K562 (cell line): ENCODE measurements around the gene BLID. TPM values are rescaled to one million over a fixed set of nuclear protein-coding genes. Genes with fewer than 3 reads are reported as not detected.

ENCODE experiments used
- ATAC-seq: fragments of 200-7000 bp; cut with Tn5 transposase; 3 replicates; pipeline ENCODE4 v1.9.1; 2020; ENCODE audit warnings: moderate library complexity
- BruUV-seq: library from RNA; stranded (reverse); fragments of 400-500 nt; replicated peaks from 2 replicates; lab custom pipeline; 2021; lab: Mats Ljungman, UMichigan
- CTCF ChIA-PET: fragments of 300-600 bp; formaldehyde crosslinking; extraction: SDS; loops from one replicate; lab custom pipeline; 2021; ENCODE audit warnings: low intra/inter-chr PET ratio; lab: Yijun Ruan, JAX
- POLR2A ChIA-PET: fragments of 300-600, 350-650 bp; sonication (Branson Sonifier 250); formaldehyde crosslinking; extraction: SDS; loops from one replicate; lab custom pipeline; 2021; ENCODE audit warnings: antibody characterized with exemption, inconsistent platforms; lab: Yijun Ruan, JAX
- DNase-seq, 4 experiments: peaks; one replicate each; pipeline versions ENCODE4 v3.0.0 to v3.0.0-alpha.2; 2011 to 2018; ENCODE audit warnings: low spot score in 3 of 4, mixed read lengths in 3 of 4; ENCODE audit errors: extremely low read depth in 1 of 4
- FAIRE-seq: peaks from 2 replicates; lab custom pipeline; 2011; peaks lifted over from hg19 to GRCh38; lab: Jason Lieb, UNC
- H2AFZ ChIP-seq: 2 replicates; pipeline ENCODE4 v1.6.0; 2011; ENCODE audit warnings: low read depth, low read length, control low read depth, inconsistent platforms
- H3K27ac ChIP-seq: fragments of 200-600 bp; 3 replicates; pipeline ENCODE4 v1.8.0; 2011; ENCODE audit warnings: low read depth, mild to moderate bottlenecking, control low read depth, inconsistent platforms, low read length, moderate library complexity, mixed read lengths; ENCODE audit errors: extremely low read depth
- H3K27me3 ChIP-seq, 2 experiments: fragments of 300-600 bp in 1 of 2; 2 replicates in 1 of 2; 3 replicates in 1 of 2; pipeline versions ENCODE4 v1.6.0 to v1.8.0; 2011; ENCODE audit warnings: inconsistent platforms in 2 of 2, low read length in 2 of 2, mild to moderate bottlenecking in 1 of 2, mixed read lengths in 1 of 2, moderate library complexity in 1 of 2; ENCODE audit not compliant: control insufficient read depth in 2 of 2, insufficient read depth in 2 of 2
- H3K36me3 ChIP-seq: fragments of 300-600 bp; 3 replicates; pipeline ENCODE4 v1.8.0; 2011; ENCODE audit warnings: mild to moderate bottlenecking, low read length, inconsistent platforms; ENCODE audit not compliant: control insufficient read depth, insufficient read depth
- H3K4me1 ChIP-seq, 2 experiments: fragments of 200-600 bp in 1 of 2; replicated peaks in 1 of 2; 2 replicates in 1 of 2; 3 replicates in 1 of 2; pipeline versions ENCODE4 v1.5.1 to v1.8.0; 2011; ENCODE audit warnings: inconsistent platforms in 2 of 2, low read length in 2 of 2, mild to moderate bottlenecking in 1 of 2, mixed read lengths in 1 of 2, moderate library complexity in 1 of 2; ENCODE audit not compliant: control insufficient read depth in 2 of 2, insufficient read depth in 2 of 2
- H3K4me2 ChIP-seq: 2 replicates; pipeline ENCODE4 v1.6.1; 2011; ENCODE audit warnings: low read length, control low read depth, inconsistent platforms, mixed read lengths; ENCODE audit not compliant: insufficient read depth
- H3K4me3 ChIP-seq: fragments of 200-600 bp; sonication (generic), shearing (Covaris generic); 2 replicates; pipeline ENCODE4 v1.5.1; 2016; ENCODE audit warnings: control low read depth, inconsistent platforms
- H3K79me2 ChIP-seq: fragments of 200-600 bp; 3 replicates; pipeline ENCODE4 v1.8.0; 2011; ENCODE audit warnings: low read length, inconsistent platforms; ENCODE audit not compliant: control insufficient read depth, insufficient read depth
- H3K9ac ChIP-seq, 2 experiments: 2 replicates each; pipeline versions ENCODE4 v1.6.0 to v1.6.1; 2011; ENCODE audit warnings: low read depth in 2 of 2, low read length in 2 of 2, control low read depth in 1 of 2, inconsistent platforms in 1 of 2, mild to moderate bottlenecking in 1 of 2, mixed read lengths in 1 of 2; ENCODE audit not compliant: insufficient read depth in 1 of 2
- H3K9me1 ChIP-seq: one replicate; pipeline ENCODE4 v1.6.0; 2011; ENCODE audit warnings: inconsistent platforms, mild to moderate bottlenecking, low read length, moderate library complexity; ENCODE audit not compliant: control insufficient read depth, insufficient read depth
- H3K9me3 ChIP-seq: replicated peaks from 2 replicates; pipeline ENCODE4 v1.5.1; 2011; ENCODE audit warnings: low read depth, low read length, inconsistent platforms; ENCODE audit not compliant: control insufficient read depth, insufficient read depth
- H4K20me1 ChIP-seq: replicated peaks from 2 replicates; pipeline ENCODE4 v1.6.1; 2011; ENCODE audit warnings: low read length, inconsistent platforms, mixed read lengths; ENCODE audit not compliant: control insufficient read depth, insufficient read depth
- GABPB2 ChIP-seq: fragments of 250-450 bp; sonication (Bioruptor Pico); conservative IDR thresholded peaks from 2 replicates; pipeline ENCODE4 v1.5.1; 2021; ENCODE audit warnings: mild to moderate bottlenecking
- MCM5 ChIP-seq: fragments of 450-650 bp; IDR thresholded peaks from 2 replicates; pipeline ENCODE4 v1.6.1; 2016; ENCODE audit warnings: low read depth
- RCOR1 ChIP-seq, 2 experiments: IDR thresholded peaks; 2 replicates each; pipeline ENCODE4 v1.6.1; 2012; ENCODE audit warnings: low read depth in 2 of 2, low read length in 2 of 2, borderline replicate concordance in 1 of 2, improper control_type of control experiment in 1 of 2
- RFX5 ChIP-seq: IDR thresholded peaks from 2 replicates; pipeline ENCODE4 v1.6.1; 2011; ENCODE audit warnings: low read depth, mild to moderate bottlenecking, improper control_type of control experiment, low read length
- TEAD2 ChIP-seq: fragments of 450-650 bp; IDR thresholded peaks from 2 replicates; pipeline ENCODE4 v1.6.1; 2016; ENCODE audit warnings: missing genetic modification characterization, control low read depth, missing compliant biosample characterization
- ZNF778 ChIP-seq: fragments of 450-650 bp; formaldehyde crosslinking; IDR thresholded peaks from 2 replicates; pipeline ENCODE4 v1.4.0; 2020; ENCODE audit warnings: mild to moderate bottlenecking, moderate library complexity
- WGBS: fragments of 100-300 bp; shearing (Covaris generic); methylation state at CpG from one replicate; pipeline ENCODE4 v1.1.6; 2016; ENCODE audit warnings: low coverage, mixed read lengths; ENCODE audit not compliant: insufficient coverage; ENCODE audit errors: missing lambda C conversion rate; 5-methylcytosine and 5-hydroxymethylcytosine counted together
- in situ Hi-C: fragments of 300-500 bp; cut with MboI; formaldehyde crosslinking; loops from 4 replicates; pipeline ENCODE4 v1.15.0; 2018; ENCODE audit warnings: inconsistent platforms, mixed read lengths
- intact Hi-C: fragments of 100-400 bp; cut with micrococcal nuclease; formaldehyde crosslinking; loops from 2 replicates; pipeline ENCODE4 v1.14.2; 2022
- polyA plus RNA-seq, 8 experiments: library from polyadenylated mRNA; depleted of rRNA in 4 of 8; stranded (reverse) in 5 of 8; unstranded in 3 of 8; fragments of >200 nt; fragmentation: Nextera tagmentation in 2 of 8; fragmentation: Illumina TruSeq in 1 of 8; extraction: Ambion mirVana in 2 of 8; extraction: Trizol in 1 of 8; gene quantifications; 2 replicates each; pipeline versions ENCODE4 v1.2.1 to v1.2.3, GENCODE V29; 2011 to 2014; ENCODE audit warnings: inconsistent platforms in 1 of 8, missing spikeins in 1 of 8
- total RNA-seq, 7 experiments: library from RNA; depleted of rRNA in 6 of 7; stranded (reverse); fragments of >200 nt in 6 of 7; fragmentation: Illumina TruSeq in 2 of 7; extraction: Trizol in 2 of 7; gene quantifications; 2 replicates each; pipeline versions ENCODE4 v1.2.1 to v1.2.3, GENCODE V29; 2011 to 2021; ENCODE audit warnings: low replicate concordance in 1 of 7
- TF ChIP-seq, protein P1 (sequence below): IDR thresholded peaks from 2 replicates; pipeline ENCODE4 v1.6.1; 2011; ENCODE audit warnings: borderline replicate concordance, low read depth, mild to moderate bottlenecking, moderate library complexity, low read length; ENCODE audit not compliant: insufficient read depth, poor library complexity, severe bottlenecking
- TF ChIP-seq, protein P2 (sequence below): fragments of 450-650 bp; IDR thresholded peaks from 2 replicates; pipeline ENCODE4 v1.6.1; 2016; ENCODE audit warnings: low read depth
- TF ChIP-seq, protein P3 (sequence below): fragments of 150-350 bp; IDR thresholded peaks from 2 replicates; pipeline ENCODE4 v1.6.1; 2014; ENCODE audit warnings: low read depth, mild to moderate bottlenecking, low read length, borderline replicate concordance

Gene BLID
- total and polyA plus RNA-seq, 9 of the 15 experiments (the other 6 are each of a cell fraction or from before 2014, with no cell fraction given): not detected

DNA sequence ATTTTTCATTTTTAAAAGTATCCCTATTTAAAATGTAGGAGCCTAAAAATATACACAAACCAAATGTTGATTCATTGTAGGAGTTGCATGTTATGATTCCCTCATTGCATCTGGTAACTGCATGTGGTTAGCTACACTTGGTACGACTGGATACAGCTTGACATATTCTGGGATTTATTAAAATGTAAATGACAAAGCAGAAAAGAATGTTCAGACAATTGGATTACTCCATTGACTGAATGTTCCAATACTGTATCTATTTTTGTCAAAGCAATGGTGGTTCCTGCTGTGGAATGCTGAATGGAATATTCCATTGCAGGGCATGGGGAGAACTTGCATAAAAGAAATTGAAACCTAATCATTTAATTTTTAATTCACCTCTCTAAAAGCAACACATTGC is 30.8 kb downstream of the BLID start:
- no peaks in the 10 kb centered on the region for H3K36me3 ChIP-seq
- in situ Hi-C loops: no loop called here
- no peaks in the 10 kb centered on the region for H3K9me3 ChIP-seq
- no peak overlapping the region for H3K4me3 ChIP-seq
- ChIA-PET POLR2A (no interaction called here), CTCF (no interaction called here)
- H3K27me3 ChIP-seq: no peaks in the 10 kb centered on the region
- no peak overlapping the region for H3K27ac ChIP-seq
- intact Hi-C loops: no loop called here
- H3K9me1 ChIP-seq: no peaks in the 10 kb centered on the region
- H4K20me1 ChIP-seq: no peaks in the 10 kb centered on the region
- 0% methylated on average over 1 of the region's 1 CpG for WGBS
- no peak overlapping the region for H3K4me2 ChIP-seq
- H2AFZ ChIP-seq: no peak overlapping the region
- H3K4me1 ChIP-seq: no peaks in the 10 kb centered on the region
- H3K79me2 ChIP-seq: no peaks in the 10 kb centered on the region
- BruUV-seq: no TSS peak
- no peak for DNase-seq
- ATAC-seq: no peak
- FAIRE-seq: no peak
- no peak overlapping the region for H3K9ac ChIP-seq
- TF ChIP-seq GABPB2 (CRISPR knock-in tag) (no peak), RFX5 (no peak), RCOR1 (IDR thresholded peaks at IDR 0.05; ENCODE audit: borderline replicate concordance in 1 of 2, low read depth in 2 of 2, low read length in 2 of 2) (no peak), TEAD2 (no peak), ZNF778 (CRISPR knock-in tag) (no peak), MCM5 (no peak)
- TF ChIP-seq, protein P1, sequence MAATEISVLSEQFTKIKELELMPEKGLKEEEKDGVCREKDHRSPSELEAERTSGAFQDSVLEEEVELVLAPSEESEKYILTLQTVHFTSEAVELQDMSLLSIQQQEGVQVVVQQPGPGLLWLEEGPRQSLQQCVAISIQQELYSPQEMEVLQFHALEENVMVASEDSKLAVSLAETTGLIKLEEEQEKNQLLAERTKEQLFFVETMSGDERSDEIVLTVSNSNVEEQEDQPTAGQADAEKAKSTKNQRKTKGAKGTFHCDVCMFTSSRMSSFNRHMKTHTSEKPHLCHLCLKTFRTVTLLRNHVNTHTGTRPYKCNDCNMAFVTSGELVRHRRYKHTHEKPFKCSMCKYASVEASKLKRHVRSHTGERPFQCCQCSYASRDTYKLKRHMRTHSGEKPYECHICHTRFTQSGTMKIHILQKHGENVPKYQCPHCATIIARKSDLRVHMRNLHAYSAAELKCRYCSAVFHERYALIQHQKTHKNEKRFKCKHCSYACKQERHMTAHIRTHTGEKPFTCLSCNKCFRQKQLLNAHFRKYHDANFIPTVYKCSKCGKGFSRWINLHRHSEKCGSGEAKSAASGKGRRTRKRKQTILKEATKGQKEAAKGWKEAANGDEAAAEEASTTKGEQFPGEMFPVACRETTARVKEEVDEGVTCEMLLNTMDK: no peak
- TF ChIP-seq, protein P2, sequence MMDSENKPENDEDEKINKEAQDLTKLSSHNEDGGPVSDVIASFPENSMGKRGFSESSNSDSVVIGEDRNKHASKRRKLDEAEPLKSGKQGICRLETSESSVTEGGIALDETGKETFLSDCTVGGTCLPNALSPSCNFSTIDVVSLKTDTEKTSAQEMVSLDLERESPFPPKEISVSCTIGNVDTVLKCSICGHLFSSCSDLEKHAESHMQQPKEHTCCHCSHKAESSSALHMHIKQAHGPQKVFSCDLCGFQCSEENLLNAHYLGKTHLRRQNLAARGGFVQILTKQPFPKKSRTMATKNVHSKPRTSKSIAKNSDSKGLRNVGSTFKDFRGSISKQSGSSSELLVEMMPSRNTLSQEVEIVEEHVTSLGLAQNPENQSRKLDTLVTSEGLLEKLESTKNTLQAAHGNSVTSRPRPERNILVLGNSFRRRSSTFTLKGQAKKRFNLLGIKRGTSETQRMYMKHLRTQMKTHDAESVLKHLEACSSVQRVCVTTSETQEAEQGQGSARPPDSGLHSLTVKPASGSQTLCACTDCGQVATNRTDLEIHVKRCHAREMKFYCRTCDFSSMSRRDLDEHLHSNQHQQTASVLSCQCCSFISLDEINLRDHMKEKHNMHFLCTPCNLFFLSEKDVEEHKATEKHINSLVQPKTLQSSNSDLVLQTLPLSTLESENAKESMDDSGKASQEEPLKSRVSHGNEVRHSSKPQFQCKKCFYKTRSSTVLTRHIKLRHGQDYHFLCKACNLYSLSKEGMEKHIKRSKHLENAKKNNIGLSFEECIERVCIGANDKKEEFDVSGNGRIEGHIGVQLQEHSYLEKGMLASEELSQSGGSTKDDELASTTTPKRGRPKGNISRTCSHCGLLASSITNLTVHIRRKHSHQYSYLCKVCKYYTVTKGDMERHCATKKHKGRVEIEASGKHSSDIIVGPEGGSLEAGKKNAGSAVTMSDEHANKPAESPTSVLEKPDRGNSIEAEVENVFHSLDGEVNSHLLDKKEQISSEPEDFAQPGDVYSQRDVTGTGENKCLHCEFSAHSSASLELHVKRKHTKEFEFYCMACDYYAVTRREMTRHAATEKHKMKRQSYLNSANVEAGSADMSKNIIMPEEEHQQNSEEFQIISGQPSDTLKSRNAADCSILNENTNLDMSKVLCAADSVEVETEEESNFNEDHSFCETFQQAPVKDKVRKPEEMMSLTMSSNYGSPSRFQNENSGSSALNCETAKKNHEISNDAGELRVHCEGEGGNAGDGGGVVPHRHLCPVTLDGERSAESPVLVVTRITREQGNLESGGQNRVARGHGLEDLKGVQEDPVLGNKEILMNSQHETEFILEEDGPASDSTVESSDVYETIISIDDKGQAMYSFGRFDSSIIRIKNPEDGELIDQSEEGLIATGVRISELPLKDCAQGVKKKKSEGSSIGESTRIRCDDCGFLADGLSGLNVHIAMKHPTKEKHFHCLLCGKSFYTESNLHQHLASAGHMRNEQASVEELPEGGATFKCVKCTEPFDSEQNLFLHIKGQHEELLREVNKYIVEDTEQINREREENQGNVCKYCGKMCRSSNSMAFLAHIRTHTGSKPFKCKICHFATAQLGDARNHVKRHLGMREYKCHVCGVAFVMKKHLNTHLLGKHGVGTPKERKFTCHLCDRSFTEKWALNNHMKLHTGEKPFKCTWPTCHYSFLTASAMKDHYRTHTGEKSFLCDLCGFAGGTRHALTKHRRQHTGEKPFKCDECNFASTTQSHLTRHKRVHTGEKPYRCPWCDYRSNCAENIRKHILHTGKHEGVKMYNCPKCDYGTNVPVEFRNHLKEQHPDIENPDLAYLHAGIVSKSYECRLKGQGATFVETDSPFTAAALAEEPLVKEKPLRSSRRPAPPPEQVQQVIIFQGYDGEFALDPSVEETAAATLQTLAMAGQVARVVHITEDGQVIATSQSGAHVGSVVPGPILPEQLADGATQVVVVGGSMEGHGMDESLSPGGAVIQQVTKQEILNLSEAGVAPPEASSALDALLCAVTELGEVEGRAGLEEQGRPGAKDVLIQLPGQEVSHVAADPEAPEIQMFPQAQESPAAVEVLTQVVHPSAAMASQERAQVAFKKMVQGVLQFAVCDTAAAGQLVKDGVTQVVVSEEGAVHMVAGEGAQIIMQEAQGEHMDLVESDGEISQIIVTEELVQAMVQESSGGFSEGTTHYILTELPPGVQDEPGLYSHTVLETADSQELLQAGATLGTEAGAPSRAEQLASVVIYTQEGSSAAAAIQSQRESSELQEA: no peak
- TF ChIP-seq, protein P3, sequence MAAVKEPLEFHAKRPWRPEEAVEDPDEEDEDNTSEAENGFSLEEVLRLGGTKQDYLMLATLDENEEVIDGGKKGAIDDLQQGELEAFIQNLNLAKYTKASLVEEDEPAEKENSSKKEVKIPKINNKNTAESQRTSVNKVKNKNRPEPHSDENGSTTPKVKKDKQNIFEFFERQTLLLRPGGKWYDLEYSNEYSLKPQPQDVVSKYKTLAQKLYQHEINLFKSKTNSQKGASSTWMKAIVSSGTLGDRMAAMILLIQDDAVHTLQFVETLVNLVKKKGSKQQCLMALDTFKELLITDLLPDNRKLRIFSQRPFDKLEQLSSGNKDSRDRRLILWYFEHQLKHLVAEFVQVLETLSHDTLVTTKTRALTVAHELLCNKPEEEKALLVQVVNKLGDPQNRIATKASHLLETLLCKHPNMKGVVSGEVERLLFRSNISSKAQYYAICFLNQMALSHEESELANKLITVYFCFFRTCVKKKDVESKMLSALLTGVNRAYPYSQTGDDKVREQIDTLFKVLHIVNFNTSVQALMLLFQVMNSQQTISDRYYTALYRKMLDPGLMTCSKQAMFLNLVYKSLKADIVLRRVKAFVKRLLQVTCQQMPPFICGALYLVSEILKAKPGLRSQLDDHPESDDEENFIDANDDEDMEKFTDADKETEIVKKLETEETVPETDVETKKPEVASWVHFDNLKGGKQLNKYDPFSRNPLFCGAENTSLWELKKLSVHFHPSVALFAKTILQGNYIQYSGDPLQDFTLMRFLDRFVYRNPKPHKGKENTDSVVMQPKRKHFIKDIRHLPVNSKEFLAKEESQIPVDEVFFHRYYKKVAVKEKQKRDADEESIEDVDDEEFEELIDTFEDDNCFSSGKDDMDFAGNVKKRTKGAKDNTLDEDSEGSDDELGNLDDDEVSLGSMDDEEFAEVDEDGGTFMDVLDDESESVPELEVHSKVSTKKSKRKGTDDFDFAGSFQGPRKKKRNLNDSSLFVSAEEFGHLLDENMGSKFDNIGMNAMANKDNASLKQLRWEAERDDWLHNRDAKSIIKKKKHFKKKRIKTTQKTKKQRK: no peak
